H7 (cell line): ENCODE results near the gene DENND2C. TPM values are rescaled to one million over a fixed set of nuclear protein-coding genes. Genes with fewer than 3 reads are reported as not detected.
"Not testable (repeated sequence)": the region's sequence is repeated elsewhere in the genome, so short reads cannot be mapped to it uniquely, and the experiment has no call there.

Experiments used
- DNase-seq: peaks from one replicate; pipeline ENCODE4 v3.0.0; 2012
- H3K27me3 ChIP-seq: 2 replicates; pipeline ENCODE4 v1.6.0; 2011; ENCODE audit warnings: mild to moderate bottlenecking, low read length; ENCODE audit not compliant: control insufficient read depth, insufficient read depth
- H3K36me3 ChIP-seq: replicated peaks from 2 replicates; pipeline ENCODE4 v1.5.1; 2011; ENCODE audit warnings: low read length; ENCODE audit not compliant: control insufficient read depth, insufficient read depth
- H3K4me3 ChIP-seq: 2 replicates; pipeline ENCODE4 v1.5.1; 2011; ENCODE audit warnings: low read depth, mild to moderate bottlenecking, control low read depth, low read length, moderate library complexity; ENCODE audit not compliant: insufficient read depth
- total RNA-seq: library from RNA; depleted of rRNA; stranded (reverse); fragments of >200 nt; shearing (Covaris generic); gene quantifications from 2 replicates; pipeline ENCODE4 v1.2.3, GENCODE V29; 2014

DENND2C gene
- total RNA-seq, 1 experiment from 2014 or later, result 2.1 TPM

GRCh38 chr1:114597949-114598348, 71.9 kb downstream of the DENND2C start:
- no peak overlapping the region for H3K4me3 ChIP-seq
- no peaks in the 10 kb centered on the region; the same call in 1 of the 2 replicates for H3K27me3 ChIP-seq
- DNase-seq, result no peak
- H3K36me3 ChIP-seq, result no peaks in the 10 kb centered on the region; the same call in 1 of the 2 replicates

DNA sequence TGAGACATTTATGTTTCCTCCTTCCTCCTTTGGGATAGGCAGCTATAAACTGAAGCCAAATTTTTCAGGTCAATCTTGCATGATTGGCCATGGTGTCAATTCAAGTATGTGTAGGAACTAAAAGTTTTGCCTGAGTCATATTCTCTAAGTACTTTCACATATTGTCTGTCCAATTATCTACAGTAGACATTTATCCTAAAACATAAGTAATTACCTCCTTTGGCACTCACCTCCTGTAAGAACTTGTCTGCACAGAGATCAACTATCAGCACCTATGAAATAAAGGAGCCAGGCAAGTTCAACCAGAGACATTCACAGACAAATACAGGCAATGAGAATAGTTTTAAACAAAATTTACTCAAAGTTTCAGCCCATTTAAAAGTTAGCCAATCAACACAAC, 74.2 kb downstream of the DENND2C start:
- no peak overlapping the region for H3K4me3 ChIP-seq
- H3K36me3 ChIP-seq, result no peaks in the 10 kb centered on the region; the same call in 1 of the 2 replicates
- H3K27me3 ChIP-seq, result no peaks in the 10 kb centered on the region
- no peak for DNase-seq

DNA sequence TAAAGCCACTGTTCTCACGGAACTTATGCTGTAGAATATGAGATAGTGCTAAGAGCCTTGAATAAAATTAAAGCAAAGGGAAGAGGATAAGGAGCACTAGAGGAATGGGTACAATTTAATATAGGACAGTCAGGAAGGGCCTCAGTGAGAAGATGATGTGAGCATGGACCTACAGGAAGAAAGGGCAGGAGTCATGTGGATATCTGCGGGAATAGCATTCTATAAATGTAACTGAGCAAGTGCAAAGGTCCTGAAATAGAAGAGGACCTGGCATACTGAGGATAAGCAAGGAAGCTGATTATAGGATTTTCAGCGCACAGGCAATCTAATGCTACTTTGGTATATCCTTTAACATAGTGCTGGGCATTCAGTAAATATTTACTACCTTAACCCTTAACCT, 75.8 kb downstream of the DENND2C start:
- no peaks in the 10 kb centered on the region for H3K36me3 ChIP-seq
- no peak overlapping the region for H3K4me3 ChIP-seq
- H3K27me3 ChIP-seq, result no peaks in the 10 kb centered on the region
- no peak for DNase-seq

- Histone ChIP-seq H3K27me3 (no peaks in the 10 kb centered on the region), H3K36me3 (no peaks in the 10 kb centered on the region), H3K4me3 (no peak overlapping the region)
- no peak for DNase-seq
Observed at GRCh38 chr1:114589122-114589521, 80.7 kb downstream of the DENND2C start.

- no peak overlapping the region for H3K4me3 ChIP-seq
- DNase-seq, result no peak
- no peaks in the 10 kb centered on the region for H3K36me3 ChIP-seq
- no peaks in the 10 kb centered on the region for H3K27me3 ChIP-seq
Observed at GRCh38 chr1:114588196-114588689, 81.6 kb downstream of the DENND2C start.

DNA sequence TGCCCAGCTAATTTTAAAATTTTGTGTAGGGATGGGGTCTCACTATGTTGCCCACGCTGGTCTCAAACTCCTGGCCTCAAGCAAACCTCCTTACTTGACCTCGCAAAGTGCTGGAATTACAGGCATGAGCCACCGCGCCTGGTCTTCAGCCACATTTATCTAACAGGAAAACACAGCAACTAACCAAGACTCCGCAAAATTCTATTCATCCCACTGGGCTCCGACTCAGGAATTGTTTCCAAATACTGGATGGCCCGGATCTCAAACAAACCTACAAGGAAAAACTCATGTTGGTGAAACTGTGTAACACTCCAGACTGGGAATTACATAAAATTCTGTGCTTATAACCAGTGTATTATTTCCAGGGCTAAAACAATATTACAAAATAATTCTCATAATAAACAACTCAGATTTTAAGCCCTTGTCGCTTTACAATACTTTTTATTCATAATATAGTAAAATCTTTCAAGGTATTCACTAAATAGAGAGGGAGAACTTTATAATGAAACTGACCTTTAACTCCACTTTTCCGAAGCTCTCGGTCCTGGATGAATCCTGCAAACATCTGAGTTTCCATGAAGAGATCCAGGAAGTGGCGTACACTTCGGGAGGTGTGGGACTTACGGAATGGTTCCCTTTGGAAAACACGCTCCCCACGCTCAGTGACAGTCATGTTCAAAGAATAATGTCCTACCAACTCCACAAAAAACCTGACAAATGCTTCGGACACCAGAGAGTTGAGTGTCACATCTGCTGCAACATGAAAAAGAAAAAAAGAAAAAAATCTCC, 82.5 kb downstream of the DENND2C start:
- no peaks in the 10 kb centered on the region for H3K36me3 ChIP-seq
- H3K27me3 ChIP-seq, result no peaks in the 10 kb centered on the region
- DNase-seq, result no peak
- no peak overlapping the region for H3K4me3 ChIP-seq

GRCh38 chr1:114586513-114587047, 83.3 kb downstream of the DENND2C start:
- Histone ChIP-seq H3K36me3 (no peaks in the 10 kb centered on the region), H3K27me3 (no peaks in the 10 kb centered on the region), H3K4me3 (no peak overlapping the region)
- no peak for DNase-seq

DNA sequence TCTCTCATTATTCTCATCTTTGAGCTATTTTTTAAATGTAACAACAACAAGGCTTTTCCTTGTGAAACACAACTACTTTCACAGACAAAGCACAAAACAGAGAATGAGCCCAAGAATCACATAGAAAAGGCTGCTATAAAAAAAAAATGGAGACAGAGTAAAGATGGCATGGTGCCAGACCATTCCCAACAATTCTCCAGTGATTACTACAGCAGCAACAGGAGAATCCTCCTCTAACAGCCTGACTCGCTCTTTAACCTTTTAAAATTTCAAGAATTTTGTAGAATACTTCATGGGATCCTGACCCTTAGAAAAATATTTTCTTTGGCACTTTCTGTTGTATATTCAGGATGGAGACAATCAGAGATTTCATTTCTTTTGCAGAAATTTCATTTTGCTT, 84.6 kb downstream of the DENND2C start:
- Histone ChIP-seq H3K36me3 (no peaks in the 10 kb centered on the region), H3K4me3 (no peak overlapping the region), H3K27me3 (no peaks in the 10 kb centered on the region)
- DNase-seq, result no peak

DNA sequence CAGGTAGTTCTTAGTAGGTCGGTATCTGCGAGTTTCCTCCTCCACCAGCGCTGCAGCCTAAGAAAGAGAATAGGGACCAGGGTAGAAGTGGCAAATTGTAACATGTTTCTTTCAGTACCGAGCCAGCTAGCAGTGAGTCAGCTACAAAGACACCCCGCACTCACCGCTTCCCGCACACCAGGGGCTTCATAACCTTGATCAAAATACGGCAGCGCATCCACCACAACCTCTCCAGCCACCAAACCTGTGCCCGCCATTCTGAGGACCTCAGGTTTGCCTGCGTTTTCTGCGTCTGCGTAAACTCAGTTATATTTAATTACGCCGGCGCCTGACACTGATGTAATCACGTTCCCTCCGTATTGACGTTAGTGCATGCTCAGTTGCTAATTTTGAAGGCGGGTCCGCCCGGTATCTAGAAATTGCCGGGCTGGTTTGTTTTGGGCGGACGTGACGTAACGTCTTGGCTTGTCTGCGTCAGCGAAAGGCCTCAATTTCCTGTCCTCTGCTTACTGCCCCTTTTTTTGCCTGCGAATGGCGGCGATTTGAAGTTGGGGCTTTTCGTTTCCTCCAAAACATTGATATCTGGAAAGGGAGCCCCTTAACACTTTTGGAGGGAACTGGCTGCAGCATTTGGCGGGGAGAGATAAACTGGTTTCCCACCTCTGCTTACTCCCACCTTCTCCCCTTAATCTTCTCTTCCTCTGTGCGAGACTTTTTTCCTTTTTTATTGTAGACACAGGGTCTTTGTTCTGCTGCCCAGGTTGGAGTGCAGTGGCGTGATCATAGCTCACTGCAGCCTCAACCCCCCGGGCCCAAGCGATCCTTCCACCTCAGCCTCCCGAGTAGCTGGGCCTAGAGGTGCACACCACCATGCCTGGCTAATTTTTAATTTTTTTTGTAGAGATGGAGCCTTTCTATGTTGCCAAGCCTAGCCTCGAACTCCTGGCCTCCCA, 88.2 kb downstream of the DENND2C start, which contains the start of gene BCAS2:
TSS of gene BCAS2 (minus strand) at position 281 of the 953 bp plus-strand sequence. CDS start at position 257, 24 bp downstream.
- Histone ChIP-seq H3K27me3 (no peaks in the 10 kb centered on the region), H3K36me3 (peaks cover 5% of the 10 kb centered on the region), H3K4me3 (peak within 1 kb of the TSS; percentile 89)
- DNase-seq, result peak; percentile 61

DNA sequence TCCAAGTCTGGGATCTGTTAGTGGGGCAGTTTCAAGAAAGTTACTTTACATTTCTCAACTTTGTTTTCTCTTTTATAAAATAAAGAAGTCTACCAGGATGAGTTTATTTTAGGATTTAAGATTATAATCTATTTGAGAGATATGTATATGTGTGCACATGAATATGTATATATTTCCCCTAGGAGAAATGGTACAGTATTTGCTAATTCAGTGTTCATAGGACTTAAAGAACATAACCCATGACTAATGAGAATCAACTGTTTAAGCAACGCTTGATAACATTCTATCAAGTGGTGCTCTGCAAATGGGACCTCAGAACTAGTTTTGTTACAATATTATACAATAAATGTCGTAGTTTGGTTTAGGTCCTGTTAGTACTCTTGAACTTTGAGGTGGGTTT, 95.5 kb downstream of the DENND2C start:
- Histone ChIP-seq H3K36me3 (peaks cover 21% of the 10 kb centered on the region), H3K4me3 (no peak overlapping the region), H3K27me3 (no peaks in the 10 kb centered on the region)
- DNase-seq, result no peak

DNA sequence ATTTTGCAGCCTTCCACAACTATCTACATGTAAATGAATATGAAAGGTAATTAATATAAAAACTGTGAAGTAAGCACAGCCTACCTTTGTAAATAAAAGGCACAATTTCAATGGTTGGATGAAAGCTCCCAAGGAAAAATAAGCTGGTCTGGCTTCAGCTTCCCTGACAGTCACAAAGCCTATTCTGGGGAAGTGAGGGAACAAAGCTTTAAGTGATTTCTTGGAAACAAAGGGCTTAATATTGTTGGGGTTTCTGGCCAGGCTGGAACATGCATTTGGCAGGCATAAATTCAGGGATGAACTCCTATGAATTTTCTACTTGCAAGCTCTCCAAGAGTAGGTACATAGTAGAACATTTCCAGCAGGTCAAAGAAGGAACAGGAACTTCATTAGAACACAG, 105.7 kb downstream of the DENND2C start:
- H3K27me3 ChIP-seq, result no peaks in the 10 kb centered on the region
- DNase-seq, result no peak
- no peak overlapping the region for H3K4me3 ChIP-seq
- H3K36me3 ChIP-seq, result peaks cover 10% of the 10 kb centered on the region

GRCh38 chr1:114562978-114563510, 106.8 kb downstream of the DENND2C start:
- H3K27me3 ChIP-seq, H3K36me3 ChIP-seq, DNase-seq, H3K4me3 ChIP-seq: not testable (repeated sequence)

- no peak for DNase-seq
- H3K36me3 ChIP-seq, result peaks cover 4% of the 10 kb centered on the region
- H3K27me3 ChIP-seq, result no peaks in the 10 kb centered on the region
Observed at GRCh38 chr1:114561333-114561732, 108.5 kb downstream of the DENND2C start.

GRCh38 chr1:114559356-114559755, 110.5 kb downstream of the DENND2C start:
- H3K36me3 ChIP-seq, result no peaks in the 10 kb centered on the region
- no peaks in the 10 kb centered on the region for H3K27me3 ChIP-seq

More at GRCh38 chr1:114561333-114561732, 108.5 kb downstream of the DENND2C start:
- H3K4me3 ChIP-seq, result no peak overlapping the region

More at GRCh38 chr1:114559356-114559755, 110.5 kb downstream of the DENND2C start:
- no peak overlapping the region for H3K4me3 ChIP-seq
- no peak for DNase-seq
